Nephron progenitor cell (in vitro differentiated cells): ENCODE measurements around the gene FAM170B.

Experiments used
- DNase-seq: peaks from one replicate; pipeline ENCODE4 v3.0.0; 2021
- H3K27ac Mint-ChIP-seq: 2 replicates; pipeline ENCODE4 v1.8.0; 2021; ENCODE audit warnings: mild to moderate bottlenecking, moderate library complexity, mixed read lengths
- H3K27me3 Mint-ChIP-seq: 2 replicates; pipeline ENCODE4 v1.8.0; 2021; ENCODE audit warnings: mild to moderate bottlenecking, low read depth, mixed read lengths; ENCODE audit not compliant: poor library complexity
- H3K36me3 Mint-ChIP-seq: 2 replicates; pipeline ENCODE4 v1.8.0; 2021; ENCODE audit warnings: low read depth, mixed read lengths
- H3K4me1 Mint-ChIP-seq: 2 replicates; pipeline ENCODE4 v1.8.0; 2021; ENCODE audit warnings: mixed read lengths
- H3K4me3 Mint-ChIP-seq: 2 replicates; pipeline ENCODE4 v1.8.0; 2021; ENCODE audit warnings: mild to moderate bottlenecking, moderate library complexity, mixed read lengths
- H3K9me3 Mint-ChIP-seq: 2 replicates; pipeline ENCODE4 v1.8.0; 2021; ENCODE audit warnings: mild to moderate bottlenecking, moderate library complexity, mixed read lengths
- TF ChIP-seq, protein P1 (sequence below): fragments of 200-600 bp; sonication (generic); IDR thresholded peaks from 2 replicates; pipeline ENCODE4 v1.5.0; 2021; ENCODE audit warnings: antibody characterized with exemption

The FAM170B gene

GRCh38 chr10:49158404-49158803 is 24.6 kb upstream of the FAM170B start:
- TF ChIP-seq, protein P1, sequence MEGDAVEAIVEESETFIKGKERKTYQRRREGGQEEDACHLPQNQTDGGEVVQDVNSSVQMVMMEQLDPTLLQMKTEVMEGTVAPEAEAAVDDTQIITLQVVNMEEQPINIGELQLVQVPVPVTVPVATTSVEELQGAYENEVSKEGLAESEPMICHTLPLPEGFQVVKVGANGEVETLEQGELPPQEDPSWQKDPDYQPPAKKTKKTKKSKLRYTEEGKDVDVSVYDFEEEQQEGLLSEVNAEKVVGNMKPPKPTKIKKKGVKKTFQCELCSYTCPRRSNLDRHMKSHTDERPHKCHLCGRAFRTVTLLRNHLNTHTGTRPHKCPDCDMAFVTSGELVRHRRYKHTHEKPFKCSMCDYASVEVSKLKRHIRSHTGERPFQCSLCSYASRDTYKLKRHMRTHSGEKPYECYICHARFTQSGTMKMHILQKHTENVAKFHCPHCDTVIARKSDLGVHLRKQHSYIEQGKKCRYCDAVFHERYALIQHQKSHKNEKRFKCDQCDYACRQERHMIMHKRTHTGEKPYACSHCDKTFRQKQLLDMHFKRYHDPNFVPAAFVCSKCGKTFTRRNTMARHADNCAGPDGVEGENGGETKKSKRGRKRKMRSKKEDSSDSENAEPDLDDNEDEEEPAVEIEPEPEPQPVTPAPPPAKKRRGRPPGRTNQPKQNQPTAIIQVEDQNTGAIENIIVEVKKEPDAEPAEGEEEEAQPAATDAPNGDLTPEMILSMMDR = no peak
- H3K9me3 Mint-ChIP-seq = no peaks in the 10 kb centered on the region
- H3K27ac Mint-ChIP-seq = no peak overlapping the region
- H3K36me3 Mint-ChIP-seq = no peaks in the 10 kb centered on the region
- peaks cover 36% of the 10 kb centered on the region for H3K27me3 Mint-ChIP-seq
- no peaks in the 10 kb centered on the region for H3K4me1 Mint-ChIP-seq
- H3K4me3 Mint-ChIP-seq = no peak overlapping the region
- DNase-seq = no peak

GRCh38 chr10:49157229-49157628 is 23.4 kb upstream of the FAM170B start:
- no peaks in the 10 kb centered on the region for H3K36me3 Mint-ChIP-seq
- H3K4me1 Mint-ChIP-seq = no peaks in the 10 kb centered on the region
- TF ChIP-seq, protein P1 = no peak
- H3K27ac Mint-ChIP-seq = no peak overlapping the region
- no peak overlapping the region for H3K4me3 Mint-ChIP-seq
- DNase-seq = no peak
- no peaks in the 10 kb centered on the region for H3K9me3 Mint-ChIP-seq
- H3K27me3 Mint-ChIP-seq = peaks cover 31% of the 10 kb centered on the region

- Mint-ChIP-seq H3K27me3 (peaks cover 18% of the 10 kb centered on the region), H3K9me3 (no peaks in the 10 kb centered on the region), H3K4me1 (no peaks in the 10 kb centered on the region), H3K36me3 (no peaks in the 10 kb centered on the region), H3K27ac (no peak overlapping the region), H3K4me3 (no peak overlapping the region)
- TF ChIP-seq, protein P1 = no peak
- DNase-seq = no peak
Measured at GRCh38 chr10:49154641-49155040, 20.8 kb upstream of the FAM170B start.

GRCh38 chr10:49153971-49154370 is 20.1 kb upstream of the FAM170B start:
- TF ChIP-seq, protein P1 = no peak
- Mint-ChIP-seq H3K27me3 (peaks cover 15% of the 10 kb centered on the region), H3K9me3 (no peaks in the 10 kb centered on the region), H3K27ac (no peak overlapping the region), H3K4me1 (no peaks in the 10 kb centered on the region), H3K36me3 (no peaks in the 10 kb centered on the region), H3K4me3 (no peak overlapping the region)
- no peak for DNase-seq

DNA sequence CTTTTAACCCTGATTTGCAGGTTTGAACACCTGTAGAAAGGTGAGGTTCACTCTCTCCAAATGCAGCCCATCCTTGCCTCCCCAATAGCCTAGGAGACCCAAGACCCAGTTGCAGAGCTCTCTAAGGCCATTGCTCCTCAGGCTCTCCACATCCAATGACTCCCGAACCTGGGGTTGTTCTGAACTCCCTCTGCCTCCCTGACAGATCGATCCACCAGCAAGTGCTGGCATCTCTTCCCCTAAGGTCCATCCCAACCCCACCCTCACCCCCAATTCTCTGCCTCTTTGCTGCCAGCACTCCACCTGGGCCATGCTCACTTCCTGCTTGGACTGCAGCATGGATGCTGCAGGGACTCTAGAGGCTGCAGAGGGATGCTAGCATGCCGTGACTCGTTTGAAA is 19.3 kb upstream of the FAM170B start:
- Mint-ChIP-seq H3K4me1 (no peaks in the 10 kb centered on the region), H3K27me3 (peaks cover 10% of the 10 kb centered on the region), H3K4me3 (no peak overlapping the region), H3K27ac (no peak overlapping the region), H3K36me3 (peaks cover 5% of the 10 kb centered on the region), H3K9me3 (peaks cover 5% of the 10 kb centered on the region)
- DNase-seq = no peak
- TF ChIP-seq, protein P1 = no peak

DNA sequence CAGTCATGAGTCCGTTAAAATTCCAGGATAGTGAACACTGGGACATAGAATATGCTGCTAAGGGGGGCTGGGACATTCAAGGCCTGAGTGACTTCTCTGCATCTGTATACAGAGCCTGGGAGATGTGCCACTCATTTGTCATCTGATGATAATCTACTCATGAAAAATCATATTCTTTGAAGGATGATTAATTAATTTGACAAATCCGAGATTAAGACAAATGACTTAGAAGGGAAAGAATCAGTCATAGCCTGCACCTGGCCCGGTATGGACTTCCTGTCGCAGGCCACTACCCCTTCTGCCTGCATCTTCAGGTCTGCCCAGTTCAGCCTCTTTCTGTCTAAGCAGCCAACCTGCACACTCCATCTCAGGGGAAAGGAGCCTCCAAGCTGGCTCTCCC is 18.8 kb upstream of the FAM170B start:
- no peak overlapping the region for H3K4me3 Mint-ChIP-seq
- H3K36me3 Mint-ChIP-seq = peaks cover 6% of the 10 kb centered on the region
- no peak overlapping the region for H3K27ac Mint-ChIP-seq
- H3K4me1 Mint-ChIP-seq = no peaks in the 10 kb centered on the region
- no peak for DNase-seq
- TF ChIP-seq, protein P1 = no peak
- H3K9me3 Mint-ChIP-seq = peaks cover 10% of the 10 kb centered on the region
- H3K27me3 Mint-ChIP-seq = peaks cover 6% of the 10 kb centered on the region
